Upper lobe of left lung (tissue), 4 donors: ENCODE measurements around the gene CYFIP1.

Experiments
- POLR2A ChIP-seq, 4 donors: fragments of 450-650 bp; IDR thresholded peaks; one replicate each; pipeline ENCODE4 v1.5.1; 2016 to 2017; ENCODE audit warnings: antibody characterized with exemption in 4 of 4, mild to moderate bottlenecking in 2 of 4
- POLR2AphosphoS5 ChIP-seq, 2 donors: sonication (generic); formaldehyde crosslinking; IDR thresholded peaks; one replicate each; pipeline ENCODE4 v1.5.1; 2017; ENCODE audit warnings: antibody characterized with exemption in 2 of 2

DNA sequence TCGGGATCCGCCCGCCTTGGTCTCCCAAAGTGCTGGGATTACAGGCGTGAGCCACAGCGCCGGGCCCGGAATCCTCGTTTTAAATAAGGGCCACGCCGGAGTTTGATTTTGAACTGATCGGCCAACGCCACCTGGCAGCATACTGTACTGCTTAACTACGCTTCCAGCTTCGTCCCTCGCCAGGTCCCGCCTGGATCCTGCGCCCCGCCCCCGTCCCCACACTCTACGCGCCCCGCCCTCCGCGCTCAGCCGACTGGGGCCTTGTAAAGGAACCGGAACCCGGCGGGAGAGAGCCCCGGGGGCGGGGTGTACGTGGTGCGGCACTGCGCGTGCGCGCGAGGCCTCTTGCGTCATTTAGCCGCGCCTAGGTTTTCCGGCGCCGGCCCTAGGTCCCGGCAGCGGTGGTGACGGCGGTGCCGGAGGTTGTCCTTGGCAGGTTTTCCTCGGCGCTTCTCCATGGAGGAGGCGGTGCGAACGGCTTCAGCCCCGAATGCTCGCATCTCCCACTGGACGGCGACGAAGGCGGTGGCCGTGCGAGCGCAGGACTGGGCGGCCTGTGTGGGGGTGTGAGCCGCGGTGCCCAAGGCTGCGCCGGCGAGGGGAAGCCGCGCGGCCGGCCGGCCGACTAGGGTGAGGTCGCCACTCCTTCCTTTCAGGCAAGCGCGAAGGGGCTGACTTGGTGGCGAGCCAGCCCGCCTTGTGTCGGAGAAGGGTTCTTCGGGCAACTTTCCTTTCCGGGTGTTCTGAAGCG, 141.7 kb downstream of the CYFIP1 start, which contains the start of gene NIPA2:
- TF ChIP-seq POLR2AphosphoS5 (IDR thresholded peaks at IDR 0.05), result peak; percentile 92 to 96
- TF ChIP-seq POLR2A (IDR thresholded peaks at IDR 0.05), result peak in 3 of 4 donors; percentile 88 to 95 (median 90)
